ENCODE data around the gene OR7G1.

The OR7G1 gene

GRCh38 chr19:9115307-9115813, at the start of gene OR7G1:
OR7G1 (minus strand) TSS chr19:9115763; CDS start chr19:9115763, 0 bp downstream.
- DNase-seq: no peak

- no peak for DNase-seq
These were observed 49.7 kb upstream of the OR7G1 start for GRCh38 chr19:9165261-9165660.

GRCh38 chr19:9161427-9161826, 45.9 kb upstream of the OR7G1 start:
- no peak for DNase-seq

DNA sequence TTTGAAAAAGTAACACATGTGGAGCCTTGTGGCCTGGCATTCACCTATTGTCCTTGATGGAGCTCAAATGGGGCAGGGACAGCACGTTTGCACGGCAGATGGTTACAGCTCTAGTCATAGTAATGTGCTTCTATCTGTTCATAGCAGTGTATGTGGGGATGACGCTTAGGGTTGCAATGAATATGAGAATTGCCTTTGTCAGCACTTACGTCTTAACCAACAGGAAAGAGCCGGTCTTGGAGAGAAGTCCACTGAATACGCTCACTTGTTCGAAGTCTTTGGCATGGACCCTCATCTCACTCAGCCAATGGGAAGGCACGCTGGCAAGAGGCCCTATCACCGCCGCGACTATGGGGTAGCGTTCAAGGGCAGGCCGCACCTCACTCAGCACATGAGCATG, 44.3 kb upstream of the OR7G1 start:
- no peak for DNase-seq

DNA sequence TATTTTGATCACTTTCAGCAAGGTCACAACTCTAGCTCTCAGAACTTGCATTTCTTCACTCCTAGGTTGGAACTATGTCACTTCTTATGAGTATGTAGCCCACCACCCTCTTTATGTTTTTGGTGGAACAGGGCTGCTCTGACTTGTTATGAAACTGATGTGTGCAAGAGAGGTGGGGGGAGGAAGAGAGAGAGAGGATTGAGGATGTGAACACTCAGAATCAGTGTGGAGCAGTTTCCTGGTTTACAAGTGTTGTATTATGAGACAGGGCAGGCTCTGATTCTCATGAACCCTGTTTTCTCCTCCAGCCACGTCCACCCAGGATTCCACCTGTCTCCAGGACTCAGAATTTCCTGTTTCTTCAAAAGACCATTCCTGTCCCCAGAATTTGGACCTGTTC, 40.7 kb upstream of the OR7G1 start:
- no peak for DNase-seq

GRCh38 chr19:9155591-9155990, 40.0 kb upstream of the OR7G1 start:
- DNase-seq: no peak

DNA sequence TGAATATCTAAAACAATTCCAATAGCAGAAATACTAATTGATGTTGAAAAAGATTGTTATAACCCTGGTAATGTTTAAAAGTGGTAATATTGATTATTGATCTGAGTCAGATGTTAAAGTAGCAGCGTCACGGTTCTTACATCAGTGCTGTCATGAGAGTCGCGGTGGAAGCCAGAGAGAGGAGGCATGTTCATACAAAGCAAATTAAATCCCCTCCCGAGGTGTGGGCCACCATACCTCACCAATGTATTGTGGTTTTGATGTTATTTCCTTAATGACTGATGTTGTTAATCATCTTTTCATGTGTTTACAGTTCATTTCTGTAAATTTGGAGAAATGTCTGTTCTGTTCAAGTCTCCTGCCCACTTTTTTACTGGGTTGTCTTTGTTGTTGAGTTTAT, 35.8 kb upstream of the OR7G1 start:
- peak; percentile 8 for DNase-seq

GRCh38 chr19:9150650-9151049, 35.1 kb upstream of the OR7G1 start:
- DNase-seq: no peak

GRCh38 chr19:9149997-9150396, 34.4 kb upstream of the OR7G1 start:
- no peak for DNase-seq

GRCh38 chr19:9148697-9149096, 33.1 kb upstream of the OR7G1 start:
- DNase-seq: no peak

GRCh38 chr19:9146882-9147281, 31.3 kb upstream of the OR7G1 start:
- DNase-seq: no peak

DNA sequence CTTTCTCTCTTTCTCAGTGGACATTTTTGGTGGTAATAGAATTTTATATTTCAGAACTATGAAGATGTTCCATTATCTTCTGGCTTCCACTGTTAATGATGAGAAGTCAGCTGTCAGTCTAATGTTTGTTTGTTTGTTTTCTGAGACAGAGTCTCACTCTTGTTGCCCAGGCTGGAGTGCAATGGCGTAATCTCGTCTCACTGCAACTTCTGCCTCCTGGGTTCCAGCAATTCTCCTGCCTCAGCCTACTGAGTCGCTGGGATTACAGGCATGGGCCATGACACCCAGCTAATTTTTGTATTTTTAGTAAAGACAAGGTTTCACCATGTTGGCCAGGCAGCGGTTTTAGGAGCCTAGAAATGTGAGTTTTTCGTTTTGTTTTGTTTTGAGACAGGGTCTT, 29.4 kb upstream of the OR7G1 start:
- no peak for DNase-seq

- peak; percentile 94 for DNase-seq
These were observed 24.8 kb upstream of the OR7G1 start, which contains the start of gene ZNF317 for GRCh38 chr19:9140159-9140874. ZNF317 (plus strand) TSS chr19:9140397; CDS start chr19:9156017, 15,620 bp downstream.

DNA sequence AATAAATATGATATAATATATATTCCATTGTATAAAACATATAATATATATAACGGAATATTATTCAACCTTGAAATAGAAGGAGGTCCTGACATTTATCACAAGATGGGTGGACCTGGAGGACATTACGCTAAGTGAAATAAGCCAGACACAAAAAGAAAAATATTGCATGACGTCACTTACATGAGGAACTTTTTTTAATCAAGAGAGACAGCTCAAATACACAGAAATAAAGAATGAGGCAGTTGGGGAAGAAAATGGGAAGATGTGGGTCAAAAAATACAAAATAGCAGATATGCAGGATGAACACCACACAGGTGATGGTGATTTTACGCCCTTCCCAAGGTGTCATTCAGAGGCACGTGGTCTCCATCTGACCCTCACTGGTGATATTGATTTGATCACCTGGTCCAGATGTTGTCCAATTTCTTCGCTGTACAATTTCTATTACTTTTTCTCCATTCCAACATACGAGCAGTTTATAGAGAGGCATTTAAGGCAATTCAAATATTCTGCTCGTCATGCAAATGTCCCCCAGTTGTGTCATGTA, 24.1 kb upstream of the OR7G1 start:
- DNase-seq: no peak

DNA sequence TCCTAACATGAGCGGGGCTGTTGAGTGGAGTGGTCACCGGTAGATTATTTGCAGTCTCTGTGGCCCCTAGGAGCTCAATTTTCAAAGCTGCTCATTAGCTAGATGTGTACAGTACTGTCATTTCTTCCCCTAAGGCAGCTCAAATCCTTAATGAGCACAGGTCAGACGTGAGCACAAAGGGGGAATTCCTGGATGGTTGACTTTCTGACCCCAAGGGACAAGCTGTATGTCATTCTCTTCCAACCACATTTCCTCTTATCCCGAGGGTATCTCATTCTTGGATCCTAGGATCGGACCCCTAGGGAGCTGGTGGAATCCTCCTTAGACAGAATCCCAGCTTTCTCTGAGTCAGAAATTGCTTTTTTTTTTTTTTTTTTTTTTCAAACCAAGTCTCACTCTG, 16.9 kb upstream of the OR7G1 start:
- DNase-seq: no peak

GRCh38 chr19:9130965-9131364, 15.4 kb upstream of the OR7G1 start:
- peak; percentile 10 for DNase-seq

- DNase-seq: no peak
These were observed 12.6 kb upstream of the OR7G1 start for GRCh38 chr19:9128171-9128570.

DNA sequence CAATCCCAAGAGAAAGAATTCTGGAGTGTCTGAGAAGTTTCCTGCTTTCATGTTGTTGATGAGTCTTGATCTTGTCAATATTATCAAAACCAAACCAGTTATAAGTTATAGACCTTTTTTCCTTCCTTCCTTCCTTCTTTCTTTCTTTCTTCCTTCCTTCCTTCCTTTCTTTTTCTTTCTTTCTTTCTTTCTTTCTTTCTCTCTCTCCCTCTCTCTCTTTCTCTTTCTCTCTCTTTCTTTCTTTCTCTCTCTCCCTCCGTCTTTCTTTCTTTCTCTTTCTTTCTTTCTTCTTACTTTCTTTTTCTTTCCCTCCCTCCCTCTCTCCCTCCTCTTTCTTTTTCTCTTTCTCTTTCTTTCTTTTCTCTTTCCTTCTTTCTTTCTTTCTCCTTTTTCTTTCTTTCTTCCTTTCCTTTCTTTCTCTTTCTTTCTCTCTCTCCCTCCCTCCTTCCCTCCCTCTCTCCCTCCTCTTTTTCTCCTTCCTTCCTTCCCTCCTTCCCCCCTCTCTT, 11.4 kb upstream of the OR7G1 start, which contains the start of gene OR7G3:
TSS of gene OR7G3 (minus strand) at position 51 of the 506 bp plus-strand sequence. CDS start at position 51, 0 bp downstream.
- no peak for DNase-seq

DNA sequence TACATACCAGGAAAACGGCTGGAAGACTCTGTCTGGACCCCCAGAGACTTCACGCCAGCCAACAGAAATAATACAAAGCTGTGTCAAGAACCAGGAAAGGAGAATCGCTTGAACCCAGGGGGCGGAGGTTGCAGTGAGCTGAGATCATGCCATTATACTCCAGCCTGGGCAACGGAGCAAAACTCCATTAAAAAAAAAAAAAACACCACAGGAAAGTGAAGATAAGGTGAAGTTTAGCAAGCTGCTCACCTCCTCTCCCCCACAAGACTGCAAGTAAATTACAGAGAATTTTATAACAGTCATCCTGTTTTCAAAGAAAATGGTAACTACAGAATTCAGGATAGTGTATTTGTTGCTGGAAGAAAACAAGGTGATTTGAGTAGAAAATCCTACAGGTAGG, 984 bp upstream of the OR7G1 start:
- DNase-seq: no peak

GRCh38 chr19:9109959-9110358, 5.6 kb downstream of the OR7G1 start:
- DNase-seq: no peak

DNA sequence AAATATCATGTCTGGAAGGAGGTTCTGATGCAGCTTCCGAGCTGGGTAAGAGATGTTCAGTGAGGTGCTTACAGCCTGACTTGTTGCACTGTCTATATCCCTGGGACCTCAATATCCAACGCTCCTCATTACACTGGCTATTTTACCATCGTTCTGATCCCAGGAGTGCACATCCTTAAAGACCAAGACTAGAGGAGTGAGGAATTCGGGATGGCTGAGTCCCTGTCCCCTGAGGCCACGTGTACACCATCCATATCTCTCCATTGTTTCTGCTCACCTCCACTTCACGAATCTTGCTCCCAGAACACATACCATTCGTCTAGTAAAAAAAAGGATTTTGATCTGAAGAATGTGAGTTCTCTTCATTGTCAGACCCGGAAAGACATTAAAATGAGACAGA, 8.2 kb downstream of the OR7G1 start, which contains the start of gene OR7G2:
TSS of gene OR7G2 (minus strand) at position 101 of the 400 bp plus-strand sequence. CDS start 4,232 bp downstream, outside the sequence.
- no peak for DNase-seq

DNA sequence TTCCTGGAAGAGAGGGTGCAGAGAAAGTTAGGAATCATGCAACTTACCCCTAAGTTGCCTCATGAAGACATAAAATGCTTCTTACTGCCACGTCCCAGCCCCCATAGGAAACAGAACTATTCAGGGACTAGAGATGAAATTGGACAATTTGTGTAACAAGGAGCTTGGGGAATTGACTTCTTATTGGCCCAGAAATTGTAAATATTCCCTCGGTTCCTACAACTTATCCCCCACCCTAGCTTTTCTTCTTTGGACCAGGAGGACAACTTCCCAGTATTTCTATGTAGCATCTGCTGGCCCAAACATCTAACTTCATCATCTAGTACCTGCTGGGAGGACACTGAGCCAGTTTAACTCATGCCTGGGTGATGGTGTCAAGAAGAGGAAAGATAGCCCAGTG, 28.8 kb downstream of the OR7G1 start, which contains the start of gene OR1M1:
TSS of gene OR1M1 (plus strand) at position 301 of the 400 bp plus-strand sequence. CDS start 6,184 bp downstream, outside the sequence.
- DNase-seq: no peak

- no peak for DNase-seq
These were observed 36.9 kb downstream of the OR7G1 start for GRCh38 chr19:9078651-9079050.

GRCh38 chr19:9076901-9077300, 38.7 kb downstream of the OR7G1 start:
- DNase-seq: no peak
